Ectodermal cell (in vitro differentiated cells): ENCODE measurements around the gene ULK3.

ENCODE experiments used
- H3K27ac ChIP-seq: 2 replicates; pipeline ENCODE4 v1.7.0; 2013; ENCODE audit warnings: mild to moderate bottlenecking, low read depth, low read length; ENCODE audit not compliant: insufficient read depth, poor library complexity, severe bottlenecking
- H3K27me3 ChIP-seq: 2 replicates; pipeline ENCODE4 v1.7.0; 2013; ENCODE audit warnings: mild to moderate bottlenecking, low read length; ENCODE audit not compliant: insufficient read depth, control insufficient read depth, poor library complexity, severe bottlenecking
- H3K36me3 ChIP-seq: one replicate; pipeline ENCODE4 v1.7.0; 2013; ENCODE audit warnings: low read length; ENCODE audit not compliant: control insufficient read depth, insufficient read depth
- H3K4me1 ChIP-seq: one replicate; pipeline ENCODE4 v1.7.0; 2013; ENCODE audit warnings: low read length; ENCODE audit not compliant: control insufficient read depth, insufficient read depth
- H3K4me3 ChIP-seq: 2 replicates; pipeline ENCODE4 v1.7.0; 2013; ENCODE audit warnings: low read depth, low read length, control low read depth; ENCODE audit not compliant: insufficient read depth
- H3K9me3 ChIP-seq: 2 replicates; pipeline ENCODE4 v1.7.0; 2013; ENCODE audit warnings: mild to moderate bottlenecking, low read length, moderate library complexity; ENCODE audit not compliant: control insufficient read depth
- WGBS, 2 experiments: methylation state at CpG; one replicate each; pipeline ENCODE4 v1.1.7; 2013; ENCODE audit warnings: missing lambda C conversion rate in 2 of 2; 5-methylcytosine and 5-hydroxymethylcytosine counted together

The ULK3 gene

GRCh38 chr15:74786551-74787165 is 56.3 kb downstream of the ULK3 start:
- WGBS, 2 experiments, result 91 to 93% methylated on average over 7 of the region's 7 CpGs
- H3K4me3 ChIP-seq, result no peak overlapping the region
- H3K9me3 ChIP-seq, result no peaks in the 10 kb centered on the region
- no peaks in the 10 kb centered on the region for H3K36me3 ChIP-seq
- no peaks in the 10 kb centered on the region for H3K27me3 ChIP-seq
- H3K4me1 ChIP-seq, result peaks cover 46% of the 10 kb centered on the region
- no peak overlapping the region for H3K27ac ChIP-seq
